Measurements from ENCODE around the gene ETHE1. TPM values are rescaled to one million over a fixed set of nuclear protein-coding genes. Genes with fewer than 3 reads are reported as not detected.
A peak's percentile ranks its signal among the peaks of the same experiment; 100 is the strongest.

The ETHE1 gene
- total and polyA plus RNA-seq, 2 donors (not counting 1 experiment from before 2014, with no cell fraction given): 16.0 to 39.4 TPM

- ChIA-PET POLR2A (interaction anchor here (0.5 to 2.7 kb wide), 4 partner anchors 30 to 134 kb away, joined by 4 to 12 read pairs (median 10); partner anchors contain the start of genes PHLDB3, PINLYP and XRCC1), CTCF (interaction anchor here (1.1 to 7.5 kb wide), 7 partner anchors 15 to 275 kb away, joined by 3 to 74 read pairs (median 5); partner anchors contain the start of genes IRGQ and ZNF576)
- peaks cover 25% of the 10 kb centered on the region for H3K4me1 Mint-ChIP-seq
- Histone ChIP-seq H4K20me1 (ENCODE audit: control insufficient read depth, insufficient read depth, low read length, poor library complexity, severe bottlenecking) (no peaks in the 10 kb centered on the region), H2AFZ (ENCODE audit: insufficient read depth, low read depth, low read length, poor library complexity, severe bottlenecking) (peak overlapping the region; percentile 82), H3K4me2 (replicated peaks; ENCODE audit: low read depth, low read length, poor library complexity, severe bottlenecking) (peak overlapping the region; percentile 93), H3K9me3 (ENCODE audit: control extremely low read depth in 1 of 3, control insufficient read depth in 2 of 3, insufficient read depth in 1 of 3, low read length in 2 of 3) (peaks cover 0 to 10% (median 2%) of the 10 kb centered on the region in 3 donors), H3K27ac (ENCODE audit: low read length in 2 of 2) (peak overlapping the region; percentile 25 to 67), H3K4me1 (ENCODE audit: control insufficient read depth in 2 of 2, insufficient read depth in 2 of 2, low read length in 2 of 2) (peaks cover 5 to 28% of the 10 kb centered on the region in 2 donors), H3K4me3 (ENCODE audit: control extremely low read depth in 1 of 5, extremely low read depth in 1 of 5, insufficient read depth in 1 of 5, low read depth in 2 of 5, low read length in 4 of 5) (peak overlapping the region in 4 of 5 experiments; percentile 71 to 94 (median 76)), H3K79me2 (ENCODE audit: control insufficient read depth, insufficient read depth, low read length) (no peaks in the 10 kb centered on the region), H3K9ac (ENCODE audit: low read length) (peak overlapping the region; percentile 77), H3K36me3 (replicated peaks in 1 of 2; ENCODE audit: control extremely low read depth in 1 of 2, control insufficient read depth in 1 of 2, extremely low read depth in 1 of 2, insufficient read depth in 2 of 2, low read length in 1 of 2) (peaks cover 0 to 11% of the 10 kb centered on the region in 2 experiments), H3K27me3 (replicated peaks in 1 of 4; ENCODE audit: control extremely low read depth in 1 of 4, control insufficient read depth in 3 of 4, insufficient read depth in 4 of 4, low read length in 3 of 4) (no peaks in the 10 kb centered on the region)
- H3K4me3 Mint-ChIP-seq: peak overlapping the region; percentile 91
- peaks cover 7% of the 10 kb centered on the region for H3K9me3 Mint-ChIP-seq (ENCODE audit: insufficient read depth)
- no peak for ATAC-seq (ENCODE audit: low read depth)
- no peak for TF ChIP-seq EZH2 (IDR thresholded peaks at IDR 0.05; ENCODE audit: borderline replicate concordance, insufficient read depth, low read depth, low read length, poor library complexity, severe bottlenecking)
- no peak for TF ChIP-seq CTCF (IDR thresholded peaks at IDR 0.05)
- intact Hi-C loops (cut with micrococcal nuclease): loop anchor here (1.0 kb wide), 2 partner anchors 71 to 246 kb away; partner anchors contain the start of gene KCNN4
- peak overlapping the region; percentile 96 for H3K27ac Mint-ChIP-seq
- 84% methylated on average over 6 of the region's 17 CpGs for WGBS (ENCODE audit: insufficient coverage)
- H3K27me3 Mint-ChIP-seq: no peaks in the 10 kb centered on the region
- DNase-seq: no peak
Measured at GRCh38 chr19:43534305-43534815, 7.4 kb upstream of the ETHE1 start.

Measured in B cell (primary cell).